GM18520 (cell line): ENCODE data around the gene GNPAT.

Experiments
- ATAC-seq: cut with Tn5 transposase; IDR thresholded peaks from one replicate; pipeline ENCODE4 v1.9.1; 2021; ENCODE audit not compliant: unreplicated experiment

The GNPAT gene

DNA sequence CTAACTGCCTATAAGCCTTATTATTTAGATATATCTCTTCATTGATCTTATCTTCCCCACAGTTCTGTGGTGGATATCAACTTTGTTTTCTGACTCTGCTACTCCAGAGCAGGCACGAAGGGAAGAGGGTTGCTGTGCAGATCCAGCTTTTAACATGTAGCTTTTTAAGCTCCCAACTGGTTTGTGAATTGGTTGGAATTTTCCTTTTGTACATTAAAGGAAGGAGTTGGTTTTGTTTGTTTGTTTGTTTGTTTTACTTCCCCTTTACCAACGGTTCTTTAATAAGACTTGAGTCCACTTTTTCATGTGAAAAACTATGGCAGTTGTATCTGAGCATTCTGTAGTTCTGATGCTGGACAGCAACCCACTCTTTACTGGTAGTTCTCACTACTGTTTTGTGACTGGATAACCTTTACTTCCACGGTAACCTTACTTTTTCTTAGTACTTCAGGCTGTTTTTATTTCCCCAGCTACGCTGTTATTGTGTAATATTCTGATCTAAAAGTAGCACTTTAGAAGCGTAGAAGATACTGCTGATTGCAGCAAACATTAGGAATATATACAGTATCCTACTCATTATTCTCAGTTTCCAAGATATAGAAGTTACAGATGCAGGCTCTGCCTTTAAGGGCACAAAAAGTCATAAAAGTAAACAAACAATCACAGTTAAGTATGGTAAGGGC, 1.6 kb downstream of the GNPAT start:
- ATAC-seq: no peak

DNA sequence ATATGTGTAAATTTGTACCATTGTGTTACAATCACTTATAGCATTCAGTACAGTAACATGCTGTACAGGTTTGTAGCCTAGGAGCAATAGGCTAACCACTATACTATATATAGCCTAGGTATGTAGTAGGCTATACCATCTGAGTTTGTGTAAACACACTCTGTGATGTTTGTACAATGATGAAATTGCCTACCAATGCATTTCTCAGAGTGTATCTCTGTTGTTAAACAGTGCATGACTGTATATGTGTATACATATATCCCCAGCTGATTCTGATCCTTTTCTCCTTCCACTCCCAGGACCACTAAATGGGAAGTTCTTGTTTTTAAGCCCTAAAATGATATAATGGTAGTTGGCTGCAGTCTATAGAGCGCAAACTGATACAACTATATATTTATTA, 7.8 kb downstream of the GNPAT start:
- ATAC-seq: no peak

DNA sequence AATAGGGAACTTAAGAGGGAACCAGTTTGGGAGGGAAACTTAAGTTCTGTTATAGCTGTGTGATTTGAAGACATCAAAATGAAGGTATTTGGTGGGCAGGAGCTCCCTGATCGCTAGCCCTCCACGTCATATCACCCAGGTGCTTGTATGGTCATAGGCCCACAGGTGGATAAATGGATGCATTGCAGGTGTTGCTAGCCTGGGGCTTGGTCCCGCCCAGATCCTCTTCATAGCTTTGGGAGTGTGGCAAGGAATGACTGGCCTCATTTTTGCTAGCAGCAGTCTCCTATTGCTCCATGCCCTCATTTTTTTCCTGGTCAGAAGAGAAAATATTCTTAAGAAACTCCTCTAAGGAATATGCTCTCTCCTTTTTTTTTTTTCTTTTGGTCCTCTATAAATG, 11.3 kb downstream of the GNPAT start:
- ATAC-seq: no peak

DNA sequence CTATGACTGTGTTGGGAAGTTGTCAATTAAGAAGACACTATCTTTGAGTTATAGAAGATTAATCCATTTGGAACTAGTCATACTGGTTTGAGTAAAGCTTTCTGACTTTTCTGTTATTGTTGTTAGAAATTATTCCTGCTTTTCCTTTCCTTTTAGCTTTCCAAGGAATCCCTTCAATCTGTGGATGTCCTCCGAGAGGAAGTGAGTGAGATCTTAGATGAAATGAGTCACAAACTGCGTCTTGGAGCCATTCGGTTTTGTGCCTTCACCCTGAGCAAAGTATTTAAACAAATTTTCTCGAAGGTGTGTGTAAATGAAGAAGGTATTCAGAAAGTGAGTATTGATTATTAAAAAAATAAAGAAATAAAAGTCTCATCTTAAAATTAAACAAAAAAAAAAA, 19.3 kb downstream of the GNPAT start:
- no peak for ATAC-seq

DNA sequence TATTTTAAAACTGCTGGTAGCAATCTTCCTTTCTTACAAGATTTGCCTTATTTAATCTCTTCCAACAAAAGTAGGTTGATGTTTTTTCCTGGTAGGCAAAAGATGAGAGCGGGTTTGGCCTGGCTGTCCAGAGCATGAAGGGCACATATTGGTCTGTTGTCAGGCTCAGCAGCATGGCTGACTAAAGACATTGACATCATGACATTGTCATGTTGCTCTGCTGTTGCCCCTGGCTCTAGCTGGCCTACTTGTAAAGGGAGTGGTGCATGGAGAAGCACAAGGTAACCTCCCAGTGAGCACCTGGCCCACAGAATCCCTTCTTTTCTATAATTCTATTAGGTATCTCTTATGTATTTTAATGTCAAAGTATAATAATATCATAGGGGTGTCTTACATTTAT, 23.6 kb downstream of the GNPAT start:
- ATAC-seq: no peak

DNA sequence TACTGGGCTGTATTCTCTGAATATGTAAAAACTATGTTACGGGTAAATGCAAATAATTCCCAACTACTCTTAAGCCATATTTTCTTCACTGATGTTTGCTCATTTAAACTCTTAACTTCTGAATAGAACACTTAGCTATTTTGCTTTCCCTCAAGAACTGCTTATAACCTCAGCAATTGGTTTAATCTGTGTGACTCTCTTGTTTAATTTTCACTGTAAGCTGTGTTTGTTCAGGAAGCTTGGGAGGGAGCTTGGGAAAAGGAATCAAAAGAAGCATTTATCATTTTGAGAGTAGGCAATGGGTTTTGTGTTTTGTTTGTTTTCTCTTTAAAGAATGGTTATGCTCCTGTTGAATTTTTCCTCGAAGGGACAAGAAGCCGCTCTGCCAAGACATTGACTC, 24.4 kb downstream of the GNPAT start:
- ATAC-seq: no peak

DNA sequence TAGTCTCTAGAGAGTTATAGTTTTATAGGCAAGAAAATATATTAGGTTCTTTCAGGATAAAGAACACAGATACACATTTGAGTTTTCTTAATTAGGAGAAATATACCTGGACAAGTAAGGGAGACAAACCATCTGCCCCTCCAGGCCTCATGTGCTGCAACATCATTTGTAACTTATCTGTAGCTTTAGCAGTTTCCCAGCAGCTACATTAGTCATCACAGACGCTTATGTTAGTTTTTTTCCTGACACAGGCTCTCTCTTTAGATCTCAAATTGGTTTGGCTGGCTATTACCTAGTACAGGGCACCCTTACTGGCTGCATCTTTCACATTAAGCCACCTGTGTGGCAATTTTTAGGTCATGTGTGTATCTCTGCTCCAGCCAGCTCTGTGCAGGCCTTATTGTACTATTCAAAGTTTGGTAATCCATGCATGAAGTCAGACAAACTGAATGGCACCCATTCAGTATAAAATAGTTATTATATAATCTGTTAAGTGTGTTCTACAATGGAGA, 25.9 kb downstream of the GNPAT start:
- no peak for ATAC-seq

DNA sequence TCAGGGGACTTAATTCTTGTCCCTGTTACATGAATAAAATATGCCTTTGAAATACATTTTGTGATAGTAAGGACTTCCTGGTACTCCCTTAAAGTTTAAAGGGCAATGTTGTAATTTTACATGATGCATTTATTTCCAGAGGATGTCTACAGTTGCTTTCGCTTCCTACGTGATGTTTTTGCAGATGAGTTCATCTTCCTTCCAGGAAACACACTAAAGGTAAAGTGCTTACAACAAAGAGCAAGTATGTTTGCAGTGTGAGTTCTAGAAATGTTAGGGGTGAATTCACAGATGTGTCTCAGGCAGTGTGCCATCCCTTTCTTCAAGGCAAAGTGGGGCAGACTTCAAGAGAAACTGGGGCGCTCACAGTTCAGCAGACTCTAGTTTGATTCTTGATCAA, 31.2 kb downstream of the GNPAT start:
- ATAC-seq: no peak

DNA sequence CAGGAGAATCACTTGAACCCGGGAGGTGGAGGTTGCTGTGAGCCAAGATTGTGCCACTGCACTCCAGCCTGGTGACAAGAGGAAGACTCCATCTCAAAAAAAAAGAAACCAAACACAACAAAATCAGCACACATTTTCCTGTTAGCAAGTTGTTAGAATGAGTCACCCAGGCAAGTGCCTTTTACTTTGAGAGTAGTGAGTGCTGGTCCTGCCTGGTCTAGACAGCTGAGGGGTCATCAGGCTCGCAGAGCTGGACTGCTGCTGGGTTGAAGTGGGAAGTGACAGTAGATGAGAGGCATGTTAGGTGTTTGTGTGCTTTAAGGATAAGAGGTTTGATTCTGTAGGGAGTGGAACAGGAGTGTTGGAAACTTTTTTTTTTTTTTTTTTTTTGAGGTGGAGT, 31.9 kb downstream of the GNPAT start:
- no peak for ATAC-seq

DNA sequence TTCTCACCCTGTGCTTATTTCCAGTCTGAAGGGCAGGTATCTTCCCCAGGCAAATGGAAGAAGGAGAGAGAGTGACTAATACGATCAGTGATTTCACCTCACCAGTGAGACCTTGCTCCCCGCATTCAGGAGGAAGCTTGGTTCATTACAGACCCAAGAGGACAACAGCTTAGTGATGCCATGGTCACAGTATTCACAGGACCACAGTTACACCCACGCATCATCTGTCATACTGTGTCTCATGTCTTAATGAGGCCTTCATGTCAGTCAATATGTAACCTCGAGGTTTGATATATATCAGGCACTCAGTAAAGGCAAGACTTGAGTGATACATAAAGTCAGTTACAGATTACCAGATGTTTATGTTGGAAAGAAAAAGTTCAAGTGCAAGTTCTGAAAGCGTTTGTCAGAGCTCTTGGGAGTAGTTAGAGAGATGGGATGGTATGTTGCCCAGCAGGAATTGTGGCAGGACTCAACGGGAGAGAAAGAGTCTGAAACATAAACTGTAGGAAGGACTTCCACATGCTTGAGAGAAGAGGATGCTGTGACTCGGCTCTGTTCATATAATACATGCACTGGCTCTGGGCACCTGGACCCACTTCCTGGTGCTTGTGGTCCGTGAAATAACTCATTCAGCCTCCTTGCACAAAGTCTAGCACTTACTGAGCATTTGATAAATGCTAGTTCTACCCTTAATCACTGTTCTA, 33.3 kb downstream of the GNPAT start:
- no peak for ATAC-seq

DNA sequence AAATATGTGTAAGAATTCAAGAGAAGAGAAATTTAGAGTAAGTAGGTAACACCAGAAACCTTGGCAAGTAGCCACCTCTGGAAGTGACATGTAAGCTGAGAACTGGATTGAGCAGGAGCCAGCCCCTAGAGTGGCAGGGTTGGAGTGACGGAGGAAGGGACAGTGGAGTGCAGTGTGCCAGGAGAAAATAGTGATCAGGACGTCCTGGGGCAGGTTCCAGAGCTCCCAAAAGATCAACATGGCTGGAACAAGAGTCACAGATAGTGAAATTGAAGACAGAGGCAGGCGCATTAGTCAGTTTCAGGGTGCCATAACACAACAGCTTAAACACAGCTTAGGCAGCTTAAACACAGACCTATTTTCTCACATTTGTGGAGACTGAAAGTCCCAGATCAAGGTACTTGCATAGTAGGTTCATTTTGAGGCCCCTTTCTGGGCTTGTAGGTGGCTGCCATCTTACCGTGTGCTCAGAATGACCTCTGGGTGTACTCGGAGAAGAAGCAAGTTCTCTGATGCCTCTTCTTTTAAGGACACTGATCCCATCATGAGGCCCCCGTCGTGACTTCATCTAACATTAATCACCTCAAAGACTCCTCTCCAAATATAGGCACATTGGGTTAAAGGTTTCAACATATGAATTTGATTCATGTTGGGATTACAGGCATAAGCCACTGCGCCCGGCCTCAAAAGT, 37.2 kb downstream of the GNPAT start:
- ATAC-seq: no peak

DNA sequence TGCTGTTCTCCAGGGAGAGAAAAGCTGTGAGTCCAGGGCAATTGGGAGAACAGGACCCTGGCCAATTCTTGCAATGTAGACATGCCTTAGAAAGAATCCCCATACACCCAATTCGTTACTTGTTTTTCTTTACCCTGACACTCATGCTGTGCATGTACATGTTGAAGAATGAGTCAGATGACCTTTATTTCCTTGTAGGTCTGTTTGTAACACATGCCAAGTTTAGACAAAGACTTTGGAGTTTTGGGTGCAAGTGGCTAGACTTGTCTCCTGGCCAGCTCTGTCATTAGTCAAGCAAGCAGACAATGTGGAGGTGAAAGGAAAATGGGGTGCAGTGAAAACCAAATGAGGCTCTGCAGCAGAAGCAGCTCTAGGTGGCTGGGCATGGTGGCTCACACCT, 38.1 kb downstream of the GNPAT start:
- ATAC-seq: no peak

DNA sequence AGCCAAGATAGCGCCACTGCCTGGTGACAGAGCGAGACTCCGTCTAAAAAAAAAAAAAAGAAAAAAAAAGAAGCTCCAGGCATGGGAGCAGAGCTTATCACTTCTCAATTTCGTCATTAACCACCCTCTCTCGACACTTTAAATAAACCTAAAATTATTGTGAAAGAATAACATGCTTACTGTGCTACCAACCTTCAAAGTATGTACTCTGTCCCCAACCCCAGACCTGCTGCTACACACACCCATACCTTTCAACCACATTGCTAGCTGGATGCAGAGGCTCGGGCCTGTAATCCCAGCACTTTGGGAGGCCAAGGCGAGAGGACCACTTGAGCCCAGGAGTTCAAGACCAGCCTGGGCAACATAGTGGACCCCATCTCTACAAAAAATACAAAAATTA, 38.7 kb downstream of the GNPAT start:
- ATAC-seq: no peak

DNA sequence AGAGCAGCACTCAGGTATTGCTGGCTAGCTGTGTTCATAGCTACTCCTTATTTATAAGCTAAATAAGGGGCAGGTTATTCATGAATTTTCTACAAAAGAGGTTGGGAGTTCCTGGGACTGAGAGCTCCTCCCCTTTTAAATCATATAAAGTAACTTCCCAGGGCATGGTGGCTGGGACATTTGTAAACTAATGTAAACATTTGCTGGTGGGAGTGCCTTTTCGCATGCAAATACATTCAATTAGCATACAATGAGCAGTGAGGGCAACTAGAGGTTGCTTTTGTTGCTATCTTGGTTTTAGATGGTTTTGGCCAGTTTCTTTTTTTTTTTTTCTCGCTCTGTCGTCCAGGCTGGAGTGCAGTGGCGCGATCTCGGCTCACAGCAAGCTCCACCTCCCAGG, 43.4 kb downstream of the GNPAT start:
- ATAC-seq: no peak

DNA sequence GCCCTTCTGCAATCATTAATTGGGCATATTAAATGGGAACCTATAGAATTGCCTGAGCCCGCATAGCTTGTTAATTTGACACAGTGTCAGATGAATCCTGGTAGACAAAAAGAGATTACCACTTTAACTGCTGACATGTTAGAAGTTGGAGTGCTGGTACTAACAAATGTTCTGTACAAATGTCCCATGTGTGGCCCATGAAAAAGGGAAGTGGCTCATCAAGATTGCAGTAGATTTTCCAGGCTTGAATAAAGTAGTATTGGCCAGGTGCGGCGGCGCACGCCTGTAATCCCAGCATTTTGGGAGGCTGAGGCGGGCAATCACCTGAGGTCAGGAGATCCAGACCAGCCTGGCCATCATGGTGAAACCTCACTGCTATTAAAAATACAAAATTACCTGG, 45.6 kb downstream of the GNPAT start:
- no peak for ATAC-seq

DNA sequence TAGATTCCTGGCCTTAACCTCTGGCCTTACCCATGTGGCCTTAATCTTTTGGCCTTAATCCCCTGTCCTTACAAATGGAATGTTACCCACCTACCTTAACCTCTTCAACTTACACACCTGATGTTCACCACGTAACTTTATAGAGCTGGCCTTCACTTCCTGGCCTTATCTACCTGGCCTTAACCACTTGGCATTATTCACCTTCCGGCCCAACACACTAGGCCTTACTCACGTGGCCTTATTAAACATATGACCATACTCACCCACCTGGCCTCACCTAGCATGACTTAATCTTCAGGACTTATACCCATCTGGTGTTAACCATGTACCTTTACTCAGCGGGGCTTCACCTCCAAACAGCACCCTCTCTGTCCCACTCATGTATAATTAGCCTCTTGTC, 54.9 kb downstream of the GNPAT start:
- ATAC-seq: no peak

DNA sequence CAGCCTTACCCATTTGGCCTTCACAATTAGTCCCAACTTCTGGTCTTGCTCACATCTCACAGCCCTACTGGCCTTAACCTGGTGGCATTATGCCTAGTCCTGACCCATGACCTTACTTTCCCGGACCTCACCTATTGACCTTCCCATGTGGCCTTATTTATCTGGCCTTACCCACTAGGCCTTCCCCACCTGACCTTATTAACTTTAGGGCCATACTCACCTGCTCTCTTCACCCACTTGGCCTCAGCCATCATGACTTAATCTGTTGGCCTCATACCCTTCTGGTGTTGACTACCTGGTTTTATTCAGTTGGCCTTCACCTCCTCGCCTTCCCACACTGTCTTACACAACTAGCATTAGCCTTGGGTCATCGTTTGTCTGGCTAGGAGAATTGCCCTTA, 61.0 kb downstream of the GNPAT start:
- ATAC-seq: no peak

DNA sequence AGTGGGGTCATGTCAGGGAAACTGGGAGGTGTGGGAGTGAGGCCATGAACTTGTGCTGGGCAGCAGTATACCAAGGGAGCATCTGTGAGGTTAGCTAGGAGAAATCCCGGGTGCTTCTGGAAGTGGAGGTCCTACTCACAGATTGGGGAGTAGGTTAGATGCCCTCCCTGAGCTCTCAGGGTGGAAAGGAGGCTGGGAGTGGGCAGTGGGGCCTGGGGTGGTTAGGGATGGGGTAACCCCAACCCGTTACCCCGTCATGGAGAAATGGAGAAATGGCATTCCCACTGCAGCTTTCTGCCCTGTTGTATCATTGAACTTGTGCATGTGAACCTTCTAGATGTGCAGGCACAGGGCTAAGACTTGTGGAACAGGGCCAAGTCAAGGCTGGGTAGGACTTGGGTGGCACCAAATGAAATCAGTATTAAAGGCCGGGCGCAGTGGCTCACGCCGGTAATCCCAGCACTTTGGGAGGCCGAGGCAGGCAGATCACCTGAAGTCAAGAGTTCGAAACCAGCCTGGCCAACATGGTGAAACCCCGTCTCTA, 69.5 kb downstream of the GNPAT start:
- no peak for ATAC-seq

DNA sequence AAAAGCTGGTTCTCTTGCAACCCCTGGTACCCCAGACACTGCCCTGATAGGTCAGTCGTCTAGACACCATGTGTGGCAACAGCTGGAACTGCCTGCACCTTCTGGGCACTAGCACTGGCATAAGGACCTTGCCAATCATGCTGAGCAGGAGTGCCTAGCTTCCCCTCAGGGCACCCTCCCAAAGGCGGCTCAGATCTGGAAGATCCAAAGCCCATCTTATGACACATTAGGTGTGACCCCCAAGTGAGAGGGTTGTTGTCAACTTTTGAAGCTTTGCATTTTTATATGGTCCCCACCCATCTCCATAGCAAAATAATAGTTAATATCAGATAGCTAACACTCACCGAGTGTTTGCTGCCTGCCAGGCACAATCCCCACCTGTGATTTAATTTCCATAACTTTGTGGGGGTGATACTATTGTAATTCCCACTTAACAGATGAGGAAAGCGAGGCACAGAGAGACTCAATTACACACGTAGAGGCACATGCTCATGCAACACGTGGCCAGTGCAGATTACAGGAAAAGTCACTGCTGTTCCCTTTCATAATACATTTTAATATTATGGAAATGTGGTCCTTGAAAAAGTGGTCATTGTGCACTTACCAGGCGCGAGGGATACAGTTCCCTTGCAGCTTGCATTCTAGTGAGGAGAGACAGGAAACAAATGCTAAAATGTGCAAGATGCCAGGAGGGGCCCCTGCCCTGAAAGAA, 70.9 kb downstream of the GNPAT start:
- no peak for ATAC-seq

DNA sequence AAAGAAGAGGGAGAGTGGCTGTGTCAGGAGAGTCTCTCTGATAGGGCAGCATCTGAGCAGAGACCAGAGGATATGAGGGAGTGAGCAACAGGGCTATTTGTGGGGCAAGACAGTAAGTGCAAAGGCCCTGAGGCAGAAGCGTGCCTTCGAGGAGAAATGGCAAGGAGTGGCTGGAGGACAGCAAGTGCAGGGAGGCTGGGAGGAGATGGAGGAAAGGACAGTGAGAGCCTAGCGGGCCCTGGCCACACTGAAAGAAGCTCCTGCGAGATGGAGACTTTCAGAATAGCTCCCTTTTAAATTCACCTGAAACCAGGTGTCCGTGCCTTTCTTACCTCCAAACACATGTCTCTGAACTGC, 71.4 kb downstream of the GNPAT start:
- ATAC-seq: no peak

DNA sequence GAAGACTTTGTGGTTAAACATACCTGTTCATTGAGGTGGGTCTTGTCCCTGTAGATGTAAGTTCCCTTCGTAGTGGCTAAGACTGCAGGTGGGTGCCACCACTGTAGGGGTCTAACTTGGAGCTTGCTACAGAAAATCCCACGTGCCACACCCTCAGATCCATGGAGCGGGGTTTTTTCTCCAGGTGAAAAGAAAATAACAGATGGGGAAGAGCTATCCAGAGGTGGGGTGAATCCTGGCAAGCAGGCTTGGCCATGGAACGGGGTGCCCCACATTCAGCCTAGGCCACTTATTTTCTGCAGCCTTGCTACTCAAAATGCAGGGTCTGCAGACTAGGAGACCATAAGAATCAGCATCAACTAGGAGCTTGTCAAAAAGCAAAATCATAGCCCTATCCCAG, 72.6 kb downstream of the GNPAT start:
- ATAC-seq: no peak
